WERI-Rb-1 (cell line): ENCODE measurements around the gene DCC.

Source experiments
- DNase-seq: peaks from one replicate; pipeline ENCODE4 v3.0.0-alpha.2; 2020
- H3K27ac ChIP-seq: fragments of 250-450 bp; sonication (Bioruptor Pico); 2 replicates; pipeline ENCODE4 v1.5.1; 2020; ENCODE audit warnings: mild to moderate bottlenecking, moderate library complexity
- H3K27me3 ChIP-seq: fragments of 250-450 bp; sonication (Bioruptor Pico); 2 replicates; pipeline ENCODE4 v1.5.1; 2021; ENCODE audit warnings: mild to moderate bottlenecking, low read depth, moderate library complexity; ENCODE audit not compliant: insufficient read depth, severe bottlenecking
- H3K36me3 ChIP-seq: fragments of 250-450 bp; sonication (Bioruptor Pico); 2 replicates; pipeline ENCODE4 v1.5.1; 2020; ENCODE audit warnings: mild to moderate bottlenecking, moderate library complexity
- H3K4me3 ChIP-seq: 2 replicates; pipeline ENCODE4 v1.5.1; 2011; ENCODE audit warnings: low read depth, mild to moderate bottlenecking, control low read depth, low read length
- H3K9me3 ChIP-seq: fragments of 250-450 bp; sonication (Bioruptor Pico); 2 replicates; pipeline ENCODE4 v1.5.1; 2021; ENCODE audit warnings: mild to moderate bottlenecking, moderate library complexity; ENCODE audit not compliant: severe bottlenecking
- CTCF ChIP-seq: IDR thresholded peaks from 2 replicates; pipeline ENCODE4 v1.5.1; 2011; ENCODE audit warnings: low read depth, mild to moderate bottlenecking, control low read depth, inconsistent platforms, low read length

DCC gene

GRCh38 chr18:53541924-53542323 is 1201.9 kb downstream of the DCC start:
- Histone ChIP-seq H3K27ac (no peak overlapping the region), H3K4me3 (no peak overlapping the region), H3K9me3 (no peaks in the 10 kb centered on the region), H3K36me3 (no peaks in the 10 kb centered on the region), H3K27me3 (peaks cover 50% of the 10 kb centered on the region)
- no peak for TF ChIP-seq CTCF
- DNase-seq, result no peak

GRCh38 chr18:53543711-53544110 is 1203.7 kb downstream of the DCC start:
- no peak for TF ChIP-seq CTCF
- Histone ChIP-seq H3K36me3 (no peaks in the 10 kb centered on the region), H3K27me3 (peaks cover 51% of the 10 kb centered on the region), H3K9me3 (no peaks in the 10 kb centered on the region), H3K4me3 (no peak overlapping the region), H3K27ac (no peak overlapping the region)
- no peak for DNase-seq

GRCh38 chr18:53544917-53545316 is 1204.9 kb downstream of the DCC start:
- Histone ChIP-seq H3K36me3 (no peaks in the 10 kb centered on the region), H3K9me3 (no peaks in the 10 kb centered on the region), H3K4me3 (no peak overlapping the region), H3K27me3 (peaks cover 45% of the 10 kb centered on the region), H3K27ac (no peak overlapping the region)
- no peak for DNase-seq
- TF ChIP-seq CTCF, result no peak

GRCh38 chr18:53551868-53552426 is 1212.0 kb downstream of the DCC start:
- Histone ChIP-seq H3K27ac (no peak overlapping the region), H3K36me3 (no peaks in the 10 kb centered on the region), H3K27me3 (peaks cover 30% of the 10 kb centered on the region), H3K9me3 (peaks cover 2% of the 10 kb centered on the region), H3K4me3 (no peak overlapping the region)
- TF ChIP-seq CTCF, result no peak
- no peak for DNase-seq

GRCh38 chr18:53553030-53553429 is 1213.0 kb downstream of the DCC start:
- no peak overlapping the region for H3K4me3 ChIP-seq
- peaks cover 2% of the 10 kb centered on the region for H3K9me3 ChIP-seq
- DNase-seq, result no peak
- TF ChIP-seq CTCF, result no peak
- no peaks in the 10 kb centered on the region for H3K36me3 ChIP-seq
- H3K27me3 ChIP-seq, result peaks cover 36% of the 10 kb centered on the region
- no peak overlapping the region for H3K27ac ChIP-seq

GRCh38 chr18:53556450-53556849 is 1216.5 kb downstream of the DCC start:
- no peak for DNase-seq
- Histone ChIP-seq H3K4me3 (no peak overlapping the region), H3K36me3 (no peaks in the 10 kb centered on the region), H3K27me3 (peaks cover 38% of the 10 kb centered on the region), H3K9me3 (peaks cover 2% of the 10 kb centered on the region), H3K27ac (no peak overlapping the region)
- TF ChIP-seq CTCF, result no peak
